ENCODE results near the gene TRAPPC3L.

TRAPPC3L gene

GRCh38 chr6:116575227-116575626 lies 29.7 kb upstream of the TRAPPC3L start:
- no peak overlapping the region for H3K27ac ChIP-seq
- TF ChIP-seq, protein P1, sequence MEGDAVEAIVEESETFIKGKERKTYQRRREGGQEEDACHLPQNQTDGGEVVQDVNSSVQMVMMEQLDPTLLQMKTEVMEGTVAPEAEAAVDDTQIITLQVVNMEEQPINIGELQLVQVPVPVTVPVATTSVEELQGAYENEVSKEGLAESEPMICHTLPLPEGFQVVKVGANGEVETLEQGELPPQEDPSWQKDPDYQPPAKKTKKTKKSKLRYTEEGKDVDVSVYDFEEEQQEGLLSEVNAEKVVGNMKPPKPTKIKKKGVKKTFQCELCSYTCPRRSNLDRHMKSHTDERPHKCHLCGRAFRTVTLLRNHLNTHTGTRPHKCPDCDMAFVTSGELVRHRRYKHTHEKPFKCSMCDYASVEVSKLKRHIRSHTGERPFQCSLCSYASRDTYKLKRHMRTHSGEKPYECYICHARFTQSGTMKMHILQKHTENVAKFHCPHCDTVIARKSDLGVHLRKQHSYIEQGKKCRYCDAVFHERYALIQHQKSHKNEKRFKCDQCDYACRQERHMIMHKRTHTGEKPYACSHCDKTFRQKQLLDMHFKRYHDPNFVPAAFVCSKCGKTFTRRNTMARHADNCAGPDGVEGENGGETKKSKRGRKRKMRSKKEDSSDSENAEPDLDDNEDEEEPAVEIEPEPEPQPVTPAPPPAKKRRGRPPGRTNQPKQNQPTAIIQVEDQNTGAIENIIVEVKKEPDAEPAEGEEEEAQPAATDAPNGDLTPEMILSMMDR (conservative IDR thresholded peaks at IDR 0.05), result no peak

DNA sequence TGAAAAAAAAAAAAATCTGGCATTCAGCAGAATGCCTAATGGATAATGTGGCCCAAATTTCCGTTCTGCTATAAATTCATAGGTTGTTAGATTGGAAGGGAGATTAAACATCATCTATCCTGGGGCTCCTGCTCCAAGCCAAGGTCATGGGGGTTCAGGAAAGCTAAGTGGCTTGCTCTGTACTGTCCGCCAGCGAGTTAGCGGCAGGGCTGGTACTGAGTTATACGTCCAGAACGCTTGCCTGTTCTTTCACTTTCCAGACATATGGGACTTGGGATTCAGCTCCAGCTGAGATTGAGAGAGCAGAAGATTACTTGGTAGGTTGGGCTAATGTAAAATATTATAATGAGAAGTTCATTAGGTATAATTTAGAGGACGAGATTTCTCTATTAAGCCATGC lies 26.7 kb upstream of the TRAPPC3L start:
- TF ChIP-seq, protein P1 (conservative IDR thresholded peaks at IDR 0.05), result no peak
- peak overlapping the region; percentile 90 for H3K27ac ChIP-seq

DNA sequence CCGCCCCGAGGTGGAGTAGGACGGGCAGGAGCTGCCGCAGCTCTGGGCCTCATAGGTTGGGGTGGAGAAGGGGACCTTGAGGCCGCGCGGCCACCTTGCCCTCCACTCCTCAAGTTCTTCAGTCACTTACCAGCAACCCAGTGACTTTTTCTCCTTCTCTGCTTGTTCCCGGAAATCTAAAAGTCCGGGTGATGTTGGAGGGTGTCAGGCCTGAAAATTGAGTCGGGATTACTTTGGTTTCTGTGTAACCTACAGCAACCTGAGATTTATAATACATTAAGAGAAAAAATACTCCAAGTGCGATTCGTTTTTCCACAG lies 26.2 kb upstream of the TRAPPC3L start:
- TF ChIP-seq, protein P1 (conservative IDR thresholded peaks at IDR 0.05), result no peak
- H3K27ac ChIP-seq, result peak overlapping the region; percentile 90

DNA sequence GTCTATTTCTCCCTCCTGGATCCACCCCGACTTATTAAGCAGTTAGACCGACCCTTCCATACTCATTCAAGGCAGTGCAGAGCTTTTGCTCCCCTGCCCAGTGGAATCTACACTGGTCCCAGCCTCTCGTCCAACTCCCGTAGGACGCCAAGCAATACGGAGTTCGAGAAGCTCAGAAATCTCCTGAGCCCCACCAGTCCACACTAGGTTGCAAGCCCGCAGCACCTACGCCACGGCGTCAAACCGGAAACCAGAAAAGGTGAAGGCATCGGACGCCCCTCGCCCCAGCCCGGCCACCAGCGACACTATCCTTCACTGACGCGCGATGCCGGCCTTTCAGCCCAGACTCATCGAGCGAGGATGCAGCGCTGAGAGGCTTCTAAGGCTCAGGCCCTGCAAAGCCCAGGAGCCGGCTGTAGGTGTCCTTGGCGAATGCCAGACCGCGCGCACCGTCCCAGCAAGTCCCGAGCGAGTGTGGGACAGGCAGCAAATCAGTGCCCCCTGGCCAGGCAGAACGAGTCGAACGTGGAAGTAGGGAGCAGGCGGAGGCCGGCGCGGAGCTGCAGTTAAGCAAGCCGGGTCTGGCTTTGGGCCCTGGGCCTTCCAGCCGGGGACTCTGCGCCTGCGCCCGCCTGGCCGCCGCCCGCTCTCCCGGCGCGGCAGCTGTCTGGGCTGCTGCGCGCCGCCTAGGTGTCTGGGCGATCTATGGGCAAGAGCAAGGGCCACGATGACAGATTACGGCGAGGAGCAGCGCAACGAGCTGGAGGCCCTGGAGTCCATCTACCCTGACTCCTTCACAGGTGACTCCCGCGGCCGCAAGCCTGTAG lies 25.6 kb upstream of the TRAPPC3L start, which contains the start of gene RWDD1:
Gene RWDD1 (plus strand): TSS at position 649 of the 827 bp plus-strand sequence. CDS start 79 bp downstream, at position 728.
- H3K27ac ChIP-seq, result peak within 1 kb of the TSS; percentile 90
- TF ChIP-seq, protein P1 (conservative IDR thresholded peaks at IDR 0.05), result no peak

DNA sequence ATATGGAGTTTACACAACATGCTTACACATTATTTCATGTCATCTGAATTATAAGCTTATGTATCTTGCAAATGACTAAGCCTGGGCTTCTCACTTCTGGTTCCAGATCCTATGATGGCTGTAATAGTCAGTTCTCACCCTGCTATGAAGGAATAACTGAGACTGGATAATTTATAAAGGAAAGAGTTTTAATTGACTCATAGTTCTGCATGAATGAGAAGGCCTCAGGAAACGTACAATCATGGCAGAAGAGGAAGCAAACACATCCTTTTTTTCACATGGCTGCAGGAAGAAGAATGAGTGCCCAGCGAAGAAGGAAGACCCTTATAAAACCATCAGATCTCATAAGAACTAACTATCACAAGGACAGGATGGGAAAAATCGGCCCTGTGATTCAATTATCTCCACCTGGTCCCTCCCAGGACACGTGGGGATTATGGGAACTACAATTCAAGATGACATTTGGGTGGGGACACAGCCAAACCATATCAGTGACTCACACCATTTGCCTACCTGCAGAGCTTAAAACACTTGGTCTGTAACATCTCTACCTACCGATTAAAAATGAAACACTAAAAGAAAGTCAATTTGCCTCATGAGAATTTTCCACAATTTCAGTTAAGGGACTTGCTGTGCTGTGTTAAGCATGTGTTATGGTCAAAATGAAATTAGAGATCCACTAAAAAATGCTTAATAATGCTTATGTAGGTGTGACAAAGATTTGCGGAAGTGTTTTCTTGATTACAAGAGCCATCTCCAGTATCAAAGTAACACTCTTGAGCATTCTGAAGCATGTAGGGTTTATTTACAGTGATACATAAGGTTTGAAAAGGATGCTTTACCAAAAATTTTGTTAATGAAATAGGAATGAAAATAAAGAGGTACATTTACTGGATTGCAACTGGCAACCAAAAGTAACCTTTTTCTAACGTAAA lies 23.6 kb upstream of the TRAPPC3L start:
- TF ChIP-seq, protein P1 (conservative IDR thresholded peaks at IDR 0.05), result no peak
- H3K27ac ChIP-seq, result peak overlapping the region; percentile 53

- TF ChIP-seq, protein P1 (conservative IDR thresholded peaks at IDR 0.05), result no peak
- peak overlapping the region; percentile 53 for H3K27ac ChIP-seq
These were observed 22.6 kb upstream of the TRAPPC3L start for GRCh38 chr6:116568111-116568510.

Data from VCaP (cell line).